Right lobe of liver (tissue), 4 donors: ENCODE data around the gene SPATC1L.

Experiments used
- CTCF ChIP-seq, 4 donors: fragments of 200-600 bp in 3 of 4; fragments of 450-650 bp in 1 of 4; IDR thresholded peaks; one replicate each; pipeline versions ENCODE4 v1.5.1 to v1.8.0; 2016 to 2022; ENCODE audit warnings: antibody characterized with exemption in 4 of 4, mild to moderate bottlenecking in 2 of 4
- POLR2A ChIP-seq: fragments of 450-650 bp; IDR thresholded peaks from one replicate; pipeline ENCODE4 v1.6.1; 2017; ENCODE audit warnings: antibody characterized with exemption, mild to moderate bottlenecking
- donor health status: DM: no; HTN: no; CAD: no.
- donor health status: DM: no; HTN: no; CAD: no.
- donor health status: DM: no; HTN: yes; CAD: no.

GRCh38 chr21:46157987-46158451 is 26.2 kb downstream of the SPATC1L start:
- TF ChIP-seq CTCF (IDR thresholded peaks at IDR 0.05) (no peak), POLR2A (no peak)
